GM12878 (cell line): ENCODE measurements around the gene CSMD2. TPM values are rescaled to one million over a fixed set of nuclear protein-coding genes. Genes with fewer than 3 reads are reported as not detected.

Experiments used
- ATAC-seq: fragments of 200-7000 bp; cut with Tn5 transposase; 3 replicates; pipeline ENCODE4 v1.9.1; 2020; ENCODE audit warnings: mild to moderate bottlenecking, moderate library complexity
- BruUV-seq: library from RNA; stranded (reverse); fragments of 400-500 nt; replicated peaks from 2 replicates; lab custom pipeline; 2021; lab: Mats Ljungman, UMichigan
- CTCF ChIA-PET: fragments of 300-600 bp; sonication (Branson Sonifier 250); formaldehyde crosslinking; extraction: SDS; loops from one replicate; lab custom pipeline; 2021; ENCODE audit warnings: inconsistent platforms; lab: Yijun Ruan, JAX
- POLR2A ChIA-PET: fragments of 350-600 bp; formaldehyde crosslinking; extraction: SDS; loops from one replicate; lab custom pipeline; 2021; ENCODE audit warnings: inconsistent platforms; lab: Charles Lee
- RAD21 ChIA-PET: fragments of 300-600 bp; sonication (Branson Sonifier 250); formaldehyde crosslinking; loops from one replicate; lab custom pipeline; 2023; ENCODE audit warnings: antibody characterized with exemption; ENCODE audit not compliant: unreplicated experiment; lab: Charles Lee
- SMC1A ChIA-PET: fragments of 300-600 bp; sonication (Branson Sonifier 250); formaldehyde crosslinking; loops from one replicate; lab custom pipeline; 2023; ENCODE audit not compliant: unreplicated experiment, uncharacterized antibody; lab: Charles Lee
- DNase-seq: peaks from one replicate; pipeline ENCODE4 v3.0.0-alpha.2; 2011; ENCODE audit warnings: low read depth, low spot score
- FAIRE-seq: peaks from 3 replicates; lab custom pipeline; 2011; peaks lifted over from hg19 to GRCh38; lab: Jason Lieb, UNC
- H2AFZ ChIP-seq: 2 replicates; pipeline ENCODE4 v1.6.0; 2011; ENCODE audit warnings: low read depth, low read length, control low read depth; ENCODE audit not compliant: control insufficient read depth
- H3K27ac ChIP-seq: 2 replicates; pipeline ENCODE4 v1.5.1; 2011; ENCODE audit warnings: control low read depth; ENCODE audit not compliant: control insufficient read depth, insufficient read depth
- H3K27me3 ChIP-seq, 2 experiments: replicated peaks in 1 of 2; 2 replicates each; pipeline versions ENCODE4 v1.6.0 to v1.6.1; 2011; ENCODE audit warnings: low read length in 1 of 2; ENCODE audit not compliant: control insufficient read depth in 2 of 2, insufficient read depth in 2 of 2
- H3K36me3 ChIP-seq, 2 experiments: 2 replicates each; pipeline ENCODE4 v1.5.1; 2011; ENCODE audit warnings: low read length in 1 of 2; ENCODE audit not compliant: control insufficient read depth in 2 of 2, insufficient read depth in 2 of 2
- H3K4me1 ChIP-seq: 2 replicates; pipeline ENCODE4 v1.6.1; 2011; ENCODE audit warnings: mild to moderate bottlenecking, low read length, moderate library complexity, mixed read lengths; ENCODE audit not compliant: control insufficient read depth, insufficient read depth
- H3K4me2 ChIP-seq: 2 replicates; pipeline ENCODE4 v1.6.0; 2011; ENCODE audit warnings: control low read depth; ENCODE audit not compliant: control insufficient read depth, insufficient read depth
- H3K4me3 ChIP-seq: fragments of 200-600 bp; sonication (generic); 2 replicates; pipeline ENCODE4 v1.5.1; 2016
- H3K79me2 ChIP-seq: 2 replicates; pipeline ENCODE4 v1.6.0; 2011; ENCODE audit warnings: low read length; ENCODE audit not compliant: control insufficient read depth, insufficient read depth
- H3K9ac ChIP-seq: 2 replicates; pipeline ENCODE4 v1.8.0; 2011; ENCODE audit warnings: low read length, control low read depth, mixed read lengths; ENCODE audit not compliant: control insufficient read depth, insufficient read depth
- H3K9me3 ChIP-seq: replicated peaks from 3 replicates; pipeline ENCODE4 v1.5.1; 2011; ENCODE audit warnings: mild to moderate bottlenecking, low read length; ENCODE audit not compliant: control insufficient read depth, insufficient read depth
- H4K20me1 ChIP-seq: 2 replicates; pipeline ENCODE4 v1.6.0; 2011; ENCODE audit not compliant: control insufficient read depth, insufficient read depth
- ATF7 ChIP-seq: fragments of 450-650 bp; IDR thresholded peaks from 2 replicates; pipeline ENCODE4 v1.6.1; 2016; ENCODE audit warnings: low read depth, mild to moderate bottlenecking
- MEF2A ChIP-seq: IDR thresholded peaks from 2 replicates; pipeline ENCODE4 v1.6.1; 2011; ENCODE audit warnings: low read depth, mild to moderate bottlenecking, low read length, moderate library complexity; ENCODE audit not compliant: insufficient read depth
- MEF2B ChIP-seq: fragments of 450-650 bp; IDR thresholded peaks from 2 replicates; pipeline ENCODE4 v1.6.1; 2018; ENCODE audit warnings: mild to moderate bottlenecking, moderate library complexity; ENCODE audit not compliant: partially characterized antibody, poor library complexity, severe bottlenecking
- NR2C1 ChIP-seq: fragments of 450-650 bp; IDR thresholded peaks from 2 replicates; pipeline ENCODE4 v1.6.1; 2017; ENCODE audit warnings: antibody characterized with exemption, mild to moderate bottlenecking, moderate library complexity
- NR2F1 ChIP-seq: fragments of 450-650 bp; conservative IDR thresholded peaks from 2 replicates; pipeline ENCODE4 v1.6.1; 2017; ENCODE audit warnings: mild to moderate bottlenecking
- RCOR1 ChIP-seq: conservative IDR thresholded peaks from 2 replicates; pipeline ENCODE4 v1.6.1; 2012; ENCODE audit warnings: low read depth, low read length, improper control_type of control experiment
- SP1 ChIP-seq: IDR thresholded peaks from one replicate; pipeline ENCODE4 v1.6.1; 2011; ENCODE audit warnings: low read depth, low read length
- TARDBP ChIP-seq: IDR thresholded peaks from 2 replicates; pipeline ENCODE4 v1.6.1; 2016; ENCODE audit warnings: borderline replicate concordance
- TBL1XR1 ChIP-seq: IDR thresholded peaks from 2 replicates; pipeline ENCODE4 v1.6.1; 2012; ENCODE audit warnings: low read depth, low read length, improper control_type of control experiment
- YY1 ChIP-seq: IDR thresholded peaks from 2 replicates; pipeline ENCODE4 v1.6.1; 2011; ENCODE audit warnings: low read depth, mild to moderate bottlenecking, low read length
- whole genome bisulfite sequencing: methylation state at CpG from one replicate; pipeline ENCODE4 v1.1.6; 2016; ENCODE audit warnings: low lambda C conversion rate; ENCODE audit not compliant: insufficient replicate concordance, insufficient coverage; ENCODE audit errors: missing lambda C conversion rate; 5-methylcytosine and 5-hydroxymethylcytosine counted together
- in situ Hi-C: fragments of 300-500 bp; cut with MboI; formaldehyde crosslinking; loops from 9 replicates; pipeline ENCODE4 v1.14.3; 2018; ENCODE audit warnings: mixed read lengths
- intact Hi-C: fragments of 100-400 bp; cut with micrococcal nuclease; formaldehyde crosslinking; loops from one replicate; pipeline ENCODE4 v1.14.2; 2022; ENCODE audit not compliant: unreplicated experiment
- polyA plus RNA-seq, 11 experiments: library from polyadenylated mRNA; depleted of rRNA in 4 of 11; unstranded in 6 of 11; stranded (reverse) in 5 of 11; fragments of >200 nt; fragmentation: Nextera tagmentation in 4 of 11; fragmentation: Illumina TruSeq in 1 of 11; extraction: Ambion mirVana in 4 of 11; extraction: Trizol in 1 of 11; gene quantifications; 1 replicate in 1 of 11; 2 replicates in 10 of 11; pipeline versions ENCODE4 v1.2.1 to v1.2.3, GENCODE V29; 2011 to 2016; ENCODE audit warnings: inconsistent platforms in 2 of 11, missing spikeins in 2 of 11, low read depth in 1 of 11
- total RNA-seq, 4 experiments: library from RNA; depleted of rRNA in 3 of 4; stranded (reverse); fragments of >200 nt in 3 of 4; fragmentation: Illumina TruSeq in 1 of 4; extraction: Trizol in 1 of 4; gene quantifications; 2 replicates each; pipeline versions ENCODE4 v1.2.1 to v1.2.3, GENCODE V29; 2013 to 2021
- TF ChIP-seq, protein P1 (sequence below), 3 experiments: IDR thresholded peaks in 2 of 3; conservative IDR thresholded peaks in 1 of 3; 2 replicates each; pipeline ENCODE4 v1.5.1; 2011; ENCODE audit warnings: low read depth in 3 of 3, low read length in 3 of 3, mild to moderate bottlenecking in 3 of 3, control low read depth in 2 of 3, moderate library complexity in 2 of 3, inconsistent platforms in 1 of 3, mixed read lengths in 1 of 3; ENCODE audit not compliant: control insufficient read depth in 2 of 3, insufficient read depth in 1 of 3; ENCODE audit errors: extremely low read depth in 1 of 3
- TF ChIP-seq, protein P2 (sequence below): fragments of 150-350 bp; IDR thresholded peaks from 2 replicates; pipeline ENCODE4 v1.6.1; 2016; ENCODE audit warnings: low read depth, low read length

Gene CSMD2
- total and polyA plus RNA-seq, 10 of the 15 experiments (the other 5 are each of a cell fraction or from before 2014, with no cell fraction given), result under 0.01 TPM; not detected in 9

- CTCF ChIA-PET, result no interaction called here
- H3K4me2 ChIP-seq, result no peak overlapping the region
- no peaks in the 10 kb centered on the region for H3K9me3 ChIP-seq
- no peaks in the 10 kb centered on the region for H4K20me1 ChIP-seq
- ATAC-seq, result no peak
- BruUV-seq, result no TSS peak
- no peaks in the 10 kb centered on the region; a peak in 1 of 4 replicates for H3K27me3 ChIP-seq
- in situ Hi-C loops (no loop called here), intact Hi-C loops (no loop called here)
- TF ChIP-seq ATF7 (peak; percentile 40; the same call in 1 of the 2 replicates), TBL1XR1 (no peak)
- H3K27ac ChIP-seq, result no peak overlapping the region
- DNase-seq, result no peak
- no peaks in the 10 kb centered on the region for H3K4me1 ChIP-seq
- no peak overlapping the region for H2AFZ ChIP-seq
- POLR2A ChIA-PET, result no interaction called here
- no peak overlapping the region for H3K4me3 ChIP-seq
- SMC1A ChIA-PET, result no interaction called here
- no peak for FAIRE-seq
- no peaks in the 10 kb centered on the region for H3K79me2 ChIP-seq
- H3K9ac ChIP-seq, result no peak overlapping the region
- 63% methylated on average over 5 of the region's 5 CpGs for WGBS
- RAD21 ChIA-PET, result no interaction called here
- no peaks in the 10 kb centered on the region for H3K36me3 ChIP-seq
These were observed 336.4 kb downstream of the CSMD2 start for GRCh38 chr1:33828654-33829053.

- H3K4me3 ChIP-seq, result no peak overlapping the region
- H3K27me3 ChIP-seq, result no peaks in the 10 kb centered on the region; a peak in 1 of 4 replicates
- DNase-seq, result no peak
- 0% methylated on average over 5 of the region's 5 CpGs for WGBS
- RAD21 ChIA-PET, result no interaction called here
- in situ Hi-C loops, result no loop called here
- CTCF ChIA-PET, result no interaction called here
- SMC1A ChIA-PET, result no interaction called here
- POLR2A ChIA-PET, result no interaction called here
- no peak overlapping the region for H3K27ac ChIP-seq
- no peaks in the 10 kb centered on the region for H4K20me1 ChIP-seq
- no peaks in the 10 kb centered on the region for H3K4me1 ChIP-seq
- no TSS peak for BruUV-seq
- no peak overlapping the region for H3K4me2 ChIP-seq
- H3K9ac ChIP-seq, result no peak overlapping the region
- intact Hi-C loops, result no loop called here
- no peaks in the 10 kb centered on the region for H3K79me2 ChIP-seq
- ATAC-seq, result no peak
- H2AFZ ChIP-seq, result no peak overlapping the region
- H3K9me3 ChIP-seq, result no peaks in the 10 kb centered on the region
- no peak for FAIRE-seq
- H3K36me3 ChIP-seq, result no peaks in the 10 kb centered on the region
- no peak for TF ChIP-seq NR2F1
- TF ChIP-seq, protein P1, sequence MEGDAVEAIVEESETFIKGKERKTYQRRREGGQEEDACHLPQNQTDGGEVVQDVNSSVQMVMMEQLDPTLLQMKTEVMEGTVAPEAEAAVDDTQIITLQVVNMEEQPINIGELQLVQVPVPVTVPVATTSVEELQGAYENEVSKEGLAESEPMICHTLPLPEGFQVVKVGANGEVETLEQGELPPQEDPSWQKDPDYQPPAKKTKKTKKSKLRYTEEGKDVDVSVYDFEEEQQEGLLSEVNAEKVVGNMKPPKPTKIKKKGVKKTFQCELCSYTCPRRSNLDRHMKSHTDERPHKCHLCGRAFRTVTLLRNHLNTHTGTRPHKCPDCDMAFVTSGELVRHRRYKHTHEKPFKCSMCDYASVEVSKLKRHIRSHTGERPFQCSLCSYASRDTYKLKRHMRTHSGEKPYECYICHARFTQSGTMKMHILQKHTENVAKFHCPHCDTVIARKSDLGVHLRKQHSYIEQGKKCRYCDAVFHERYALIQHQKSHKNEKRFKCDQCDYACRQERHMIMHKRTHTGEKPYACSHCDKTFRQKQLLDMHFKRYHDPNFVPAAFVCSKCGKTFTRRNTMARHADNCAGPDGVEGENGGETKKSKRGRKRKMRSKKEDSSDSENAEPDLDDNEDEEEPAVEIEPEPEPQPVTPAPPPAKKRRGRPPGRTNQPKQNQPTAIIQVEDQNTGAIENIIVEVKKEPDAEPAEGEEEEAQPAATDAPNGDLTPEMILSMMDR (IDR thresholded peaks at IDR 0.05 in 2 of 3, conservative IDR thresholded peaks at IDR 0.05 in 1 of 3; ENCODE audit: control insufficient read depth in 2 of 3, extremely low read depth in 1 of 3, insufficient read depth in 1 of 3, low read depth in 3 of 3, low read length in 3 of 3), result no peak
- no peak for TF ChIP-seq TARDBP
- no peak for TF ChIP-seq NR2C1
- TF ChIP-seq YY1, result no peak
- no peak for TF ChIP-seq MEF2B
- no peak for TF ChIP-seq SP1
- TF ChIP-seq RCOR1, result no peak
- TF ChIP-seq MEF2A, result no peak
- TF ChIP-seq, protein P2, sequence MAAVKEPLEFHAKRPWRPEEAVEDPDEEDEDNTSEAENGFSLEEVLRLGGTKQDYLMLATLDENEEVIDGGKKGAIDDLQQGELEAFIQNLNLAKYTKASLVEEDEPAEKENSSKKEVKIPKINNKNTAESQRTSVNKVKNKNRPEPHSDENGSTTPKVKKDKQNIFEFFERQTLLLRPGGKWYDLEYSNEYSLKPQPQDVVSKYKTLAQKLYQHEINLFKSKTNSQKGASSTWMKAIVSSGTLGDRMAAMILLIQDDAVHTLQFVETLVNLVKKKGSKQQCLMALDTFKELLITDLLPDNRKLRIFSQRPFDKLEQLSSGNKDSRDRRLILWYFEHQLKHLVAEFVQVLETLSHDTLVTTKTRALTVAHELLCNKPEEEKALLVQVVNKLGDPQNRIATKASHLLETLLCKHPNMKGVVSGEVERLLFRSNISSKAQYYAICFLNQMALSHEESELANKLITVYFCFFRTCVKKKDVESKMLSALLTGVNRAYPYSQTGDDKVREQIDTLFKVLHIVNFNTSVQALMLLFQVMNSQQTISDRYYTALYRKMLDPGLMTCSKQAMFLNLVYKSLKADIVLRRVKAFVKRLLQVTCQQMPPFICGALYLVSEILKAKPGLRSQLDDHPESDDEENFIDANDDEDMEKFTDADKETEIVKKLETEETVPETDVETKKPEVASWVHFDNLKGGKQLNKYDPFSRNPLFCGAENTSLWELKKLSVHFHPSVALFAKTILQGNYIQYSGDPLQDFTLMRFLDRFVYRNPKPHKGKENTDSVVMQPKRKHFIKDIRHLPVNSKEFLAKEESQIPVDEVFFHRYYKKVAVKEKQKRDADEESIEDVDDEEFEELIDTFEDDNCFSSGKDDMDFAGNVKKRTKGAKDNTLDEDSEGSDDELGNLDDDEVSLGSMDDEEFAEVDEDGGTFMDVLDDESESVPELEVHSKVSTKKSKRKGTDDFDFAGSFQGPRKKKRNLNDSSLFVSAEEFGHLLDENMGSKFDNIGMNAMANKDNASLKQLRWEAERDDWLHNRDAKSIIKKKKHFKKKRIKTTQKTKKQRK, result no peak
These were observed 337.0 kb downstream of the CSMD2 start for GRCh38 chr1:33828059-33828458.
